Measurements from ENCODE around the gene EEF1AKMT4.

Gene EEF1AKMT4

DNA sequence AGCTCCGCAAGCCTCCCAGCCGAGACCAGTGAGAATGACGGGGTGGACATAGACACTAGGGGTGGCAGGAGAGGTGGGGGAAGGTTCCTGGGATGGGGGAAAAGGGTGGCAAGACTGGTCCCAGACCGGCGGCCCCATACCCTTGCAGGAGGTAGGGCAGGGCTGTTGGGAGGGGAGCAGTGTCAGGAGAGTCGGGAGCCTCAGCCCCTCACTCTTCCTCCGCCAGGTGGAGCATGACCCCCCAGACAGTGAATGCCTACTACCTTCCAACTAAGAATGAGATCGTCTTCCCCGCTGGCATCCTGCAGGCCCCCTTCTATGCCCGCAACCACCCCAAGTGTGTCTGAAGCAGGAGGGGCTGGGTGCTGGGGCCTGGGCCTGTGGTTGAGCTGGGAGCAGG is 40.9 kb downstream of the EEF1AKMT4 start:
- TF ChIP-seq, protein P1, sequence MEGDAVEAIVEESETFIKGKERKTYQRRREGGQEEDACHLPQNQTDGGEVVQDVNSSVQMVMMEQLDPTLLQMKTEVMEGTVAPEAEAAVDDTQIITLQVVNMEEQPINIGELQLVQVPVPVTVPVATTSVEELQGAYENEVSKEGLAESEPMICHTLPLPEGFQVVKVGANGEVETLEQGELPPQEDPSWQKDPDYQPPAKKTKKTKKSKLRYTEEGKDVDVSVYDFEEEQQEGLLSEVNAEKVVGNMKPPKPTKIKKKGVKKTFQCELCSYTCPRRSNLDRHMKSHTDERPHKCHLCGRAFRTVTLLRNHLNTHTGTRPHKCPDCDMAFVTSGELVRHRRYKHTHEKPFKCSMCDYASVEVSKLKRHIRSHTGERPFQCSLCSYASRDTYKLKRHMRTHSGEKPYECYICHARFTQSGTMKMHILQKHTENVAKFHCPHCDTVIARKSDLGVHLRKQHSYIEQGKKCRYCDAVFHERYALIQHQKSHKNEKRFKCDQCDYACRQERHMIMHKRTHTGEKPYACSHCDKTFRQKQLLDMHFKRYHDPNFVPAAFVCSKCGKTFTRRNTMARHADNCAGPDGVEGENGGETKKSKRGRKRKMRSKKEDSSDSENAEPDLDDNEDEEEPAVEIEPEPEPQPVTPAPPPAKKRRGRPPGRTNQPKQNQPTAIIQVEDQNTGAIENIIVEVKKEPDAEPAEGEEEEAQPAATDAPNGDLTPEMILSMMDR (IDR thresholded peaks at IDR 0.05; ENCODE audit: insufficient read depth, low read depth, low read length, missing control alignments) = no peak
- DNase-seq (ENCODE audit: low read depth) = no peak
- no peak overlapping the region for H3K4me3 ChIP-seq (ENCODE audit: low read length)

DNA sequence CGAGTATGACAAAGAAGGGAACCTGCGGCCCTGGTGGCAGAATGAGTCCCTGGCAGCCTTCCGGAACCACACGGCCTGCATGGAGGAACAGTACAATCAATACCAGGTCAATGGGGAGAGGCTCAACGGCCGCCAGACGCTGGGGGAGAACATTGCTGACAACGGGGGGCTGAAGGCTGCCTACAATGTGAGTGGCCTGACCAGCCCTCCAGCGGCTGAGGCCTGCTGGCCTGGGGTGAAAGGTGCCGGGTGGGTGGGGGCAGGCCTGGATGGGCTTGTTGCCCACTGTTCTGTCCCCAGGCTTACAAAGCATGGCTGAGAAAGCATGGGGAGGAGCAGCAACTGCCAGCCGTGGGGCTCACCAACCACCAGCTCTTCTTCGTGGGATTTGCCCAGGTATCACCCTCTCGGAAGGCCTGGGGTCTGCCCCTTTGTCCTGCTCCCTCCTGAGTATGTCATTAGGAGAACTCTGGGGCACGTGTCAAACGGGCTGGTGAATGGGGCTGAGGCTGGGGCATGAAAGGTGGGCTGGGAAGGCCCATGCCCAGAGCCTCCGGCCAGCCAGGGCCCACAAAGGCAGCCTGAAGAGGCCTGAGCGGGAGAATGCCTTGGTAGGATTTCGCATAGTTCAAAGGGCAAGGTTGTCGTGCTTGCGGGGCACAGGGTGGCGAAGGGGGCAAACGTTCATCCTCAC is 41.7 kb downstream of the EEF1AKMT4 start:
- H3K4me3 ChIP-seq (ENCODE audit: low read length) = no peak overlapping the region
- TF ChIP-seq, protein P1 (IDR thresholded peaks at IDR 0.05; ENCODE audit: insufficient read depth, low read depth, low read length, missing control alignments) = no peak
- no peak for DNase-seq (ENCODE audit: low read depth)

DNA sequence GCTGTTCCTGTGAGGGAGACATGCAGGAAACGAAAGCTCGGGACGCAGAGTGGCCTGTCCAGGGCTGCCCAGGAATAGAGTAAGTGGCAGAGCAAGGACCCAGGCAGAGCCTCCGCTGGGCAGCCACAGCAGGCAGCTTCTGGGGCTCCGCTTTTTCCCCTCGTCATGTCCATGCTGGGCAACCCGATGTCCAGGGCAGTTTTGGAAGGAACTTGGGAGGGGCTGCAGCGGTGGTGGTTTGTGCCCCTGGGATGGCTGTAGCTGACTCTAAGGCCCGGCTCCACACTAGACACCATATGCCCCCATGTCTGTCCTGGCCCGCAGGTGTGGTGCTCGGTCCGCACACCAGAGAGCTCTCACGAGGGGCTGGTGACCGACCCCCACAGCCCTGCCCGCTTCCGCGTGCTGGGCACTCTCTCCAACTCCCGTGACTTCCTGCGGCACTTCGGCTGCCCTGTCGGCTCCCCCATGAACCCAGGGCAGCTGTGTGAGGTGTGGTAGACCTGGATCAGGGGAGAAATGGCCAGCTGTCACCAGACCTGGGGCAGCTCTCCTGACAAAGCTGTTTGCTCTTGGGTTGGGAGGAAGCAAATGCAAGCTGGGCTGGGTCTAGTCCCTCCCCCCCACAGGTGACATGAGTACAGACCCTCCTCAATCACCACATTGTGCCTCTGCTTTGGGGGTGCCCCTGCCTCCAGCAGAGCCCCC is 42.4 kb downstream of the EEF1AKMT4 start:
- no peak overlapping the region for H3K4me3 ChIP-seq (ENCODE audit: low read length)
- DNase-seq (ENCODE audit: low read depth) = no peak
- TF ChIP-seq, protein P1 (IDR thresholded peaks at IDR 0.05; ENCODE audit: insufficient read depth, low read depth, low read length, missing control alignments) = no peak

DNA sequence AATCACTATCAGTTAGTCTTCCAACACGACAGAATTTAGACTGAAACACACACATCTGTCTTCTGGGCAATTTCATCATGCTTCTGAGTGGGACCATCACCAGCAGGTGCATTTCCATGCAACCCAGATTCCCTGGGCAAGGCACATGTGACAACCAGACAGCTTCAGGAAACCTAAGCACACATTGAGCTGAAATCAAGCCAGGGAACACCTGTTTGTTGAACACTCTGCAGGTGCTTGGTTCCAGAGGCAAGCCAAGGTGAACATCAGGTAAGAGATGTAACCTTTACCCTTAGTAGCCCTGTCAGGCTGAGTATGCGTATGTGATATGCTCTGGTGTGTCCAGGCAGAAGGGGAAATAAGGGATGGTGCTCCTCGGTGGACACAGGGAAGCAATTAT is 46.3 kb downstream of the EEF1AKMT4 start:
- no peak for DNase-seq (ENCODE audit: low read depth)
- TF ChIP-seq, protein P1 (IDR thresholded peaks at IDR 0.05; ENCODE audit: insufficient read depth, low read depth, low read length, missing control alignments) = no peak
- H3K4me3 ChIP-seq (ENCODE audit: low read length) = no peak overlapping the region

DNA sequence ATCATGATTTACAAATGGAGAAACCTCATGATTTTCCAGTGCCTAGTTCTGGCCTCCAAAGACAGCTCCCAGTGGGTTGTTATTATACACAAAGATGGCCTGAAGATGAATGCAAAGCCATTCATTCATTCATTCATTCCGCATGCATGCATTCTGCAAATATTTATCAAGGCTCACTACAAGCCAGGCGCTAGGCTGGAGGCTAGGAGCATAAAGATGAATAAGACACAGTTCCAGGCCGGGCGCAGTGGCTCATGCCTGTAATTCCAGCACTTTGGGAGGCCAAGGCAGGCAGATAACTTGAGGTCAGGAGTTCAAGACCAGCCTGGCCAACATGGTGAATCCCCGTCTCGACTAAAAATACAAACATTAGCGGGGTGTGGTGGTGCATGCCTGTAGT is 47.1 kb downstream of the EEF1AKMT4 start:
- TF ChIP-seq, protein P1 (IDR thresholded peaks at IDR 0.05; ENCODE audit: insufficient read depth, low read depth, low read length, missing control alignments) = no peak
- no peak overlapping the region for H3K4me3 ChIP-seq (ENCODE audit: low read length)
- DNase-seq (ENCODE audit: low read depth) = no peak

DNA sequence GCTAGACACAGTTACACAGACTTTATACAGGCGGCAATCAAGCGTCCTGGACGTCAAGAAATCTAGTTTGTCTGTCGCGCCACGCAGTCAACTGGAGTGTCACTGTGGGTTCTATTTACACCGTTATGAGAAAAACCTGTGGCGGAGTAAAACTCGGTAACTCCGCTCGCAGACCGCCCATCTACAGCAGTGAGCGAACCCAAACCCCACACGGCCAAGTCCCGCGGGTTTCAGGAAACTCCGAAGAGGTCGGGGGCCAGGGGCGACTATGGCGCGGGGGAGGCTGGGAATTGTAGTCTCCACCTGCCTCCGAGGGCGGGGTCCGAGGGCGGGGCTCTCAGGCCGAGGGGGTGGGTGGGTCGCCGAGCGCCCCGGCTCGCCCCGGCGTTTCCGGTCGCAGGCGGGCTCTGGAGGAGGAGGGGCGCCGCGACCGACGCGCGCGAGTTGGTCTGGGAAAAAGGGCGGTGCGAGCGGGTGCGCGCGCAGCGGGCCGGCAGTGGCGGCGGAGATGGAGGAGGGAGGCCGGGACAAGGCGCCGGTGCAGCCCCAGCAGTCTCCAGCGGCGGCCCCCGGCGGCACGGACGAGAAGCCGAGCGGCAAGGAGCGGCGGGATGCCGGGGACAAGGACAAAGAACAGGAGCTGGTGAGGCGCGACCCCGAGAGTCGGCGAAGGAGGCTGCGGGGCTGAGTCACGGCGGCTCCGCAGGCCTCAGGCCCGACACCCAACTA is 49.5 kb downstream of the EEF1AKMT4 start, which contains the start of gene PSMD2:
TSS of gene PSMD2 (plus strand) at position 483 of the 729 bp plus-strand sequence. CDS start at position 509, 26 bp downstream.
- H3K4me3 ChIP-seq (ENCODE audit: low read length) = peak within 1 kb of the TSS; percentile 93
- TF ChIP-seq, protein P1 (IDR thresholded peaks at IDR 0.05; ENCODE audit: insufficient read depth, low read depth, low read length, missing control alignments) = no peak
- peak; percentile 97 for DNase-seq (ENCODE audit: low read depth)

Data from epithelial cell of esophagus (primary cell).